GM23338 (cell line): ENCODE data around the gene ANKRD11. TPM values are rescaled to one million over a fixed set of nuclear protein-coding genes. Genes with fewer than 3 reads are reported as not detected.

Experiments
- ATAC-seq: fragments of 200-7000 bp; cut with Tn5 transposase; 3 replicates; pipeline ENCODE4 v1.9.1; 2020
- DNase-seq: peaks from one replicate; pipeline ENCODE4 v3.0.0-alpha.2; 2015; ENCODE audit warnings: low spot score
- H2AFZ ChIP-seq: fragments of 200-600 bp; sonication (generic); 2 replicates; pipeline ENCODE4 v1.8.0; 2016; ENCODE audit warnings: antibody characterized with exemption, mild to moderate bottlenecking, moderate library complexity
- H3F3A ChIP-seq: fragments of 200-600 bp; sonication (generic); replicated peaks from 2 replicates; pipeline ENCODE4 v1.8.0; 2017; ENCODE audit warnings: antibody characterized with exemption, mixed run types, low read depth
- H3K27ac ChIP-seq: fragments of 200-600 bp; sonication (generic); 2 replicates; pipeline ENCODE4 v1.6.1; 2016; ENCODE audit warnings: low read depth
- H3K27me3 ChIP-seq: fragments of 200-600 bp; sonication (generic); 2 replicates; pipeline ENCODE4 v1.8.0; 2016; ENCODE audit warnings: mild to moderate bottlenecking, mixed run types, moderate library complexity; ENCODE audit not compliant: insufficient read depth
- H3K36me3 ChIP-seq: fragments of 200-600 bp; sonication (generic); 2 replicates; pipeline ENCODE4 v1.8.0; 2016; ENCODE audit warnings: mild to moderate bottlenecking; ENCODE audit not compliant: insufficient read depth
- H3K4me1 ChIP-seq: fragments of 200-600 bp; sonication (generic); 2 replicates; pipeline ENCODE4 v1.8.0; 2016; ENCODE audit warnings: mild to moderate bottlenecking, moderate library complexity; ENCODE audit not compliant: insufficient read depth
- H3K4me2 ChIP-seq: fragments of 200-600 bp; sonication (generic); 2 replicates; pipeline ENCODE4 v1.7.1; 2017; ENCODE audit warnings: mixed run types
- H3K4me3 ChIP-seq: fragments of 200-600 bp; sonication (generic); 2 replicates; pipeline ENCODE4 v1.6.1; 2016; ENCODE audit warnings: mixed run types
- H3K79me2 ChIP-seq: fragments of 200-600 bp; sonication (generic); replicated peaks from 2 replicates; pipeline ENCODE4 v1.8.0; 2017; ENCODE audit warnings: mild to moderate bottlenecking; ENCODE audit not compliant: insufficient read depth
- H3K9me2 ChIP-seq: fragments of 200-600 bp; sonication (generic); 2 replicates; pipeline ENCODE4 v1.8.0; 2017; ENCODE audit not compliant: insufficient read depth
- H4K20me1 ChIP-seq: fragments of 200-600 bp; sonication (generic); replicated peaks from 2 replicates; pipeline ENCODE4 v1.8.0; 2017; ENCODE audit warnings: mild to moderate bottlenecking; ENCODE audit not compliant: insufficient read depth
- H3K27ac Mint-ChIP-seq: 2 replicates; pipeline ENCODE4 v1.8.0; 2020; ENCODE audit warnings: inconsistent platforms, mild to moderate bottlenecking, moderate library complexity, mixed read lengths
- H3K27me3 Mint-ChIP-seq: 3 replicates; pipeline ENCODE4 v1.8.0; 2022; ENCODE audit warnings: low read depth, mild to moderate bottlenecking, moderate library complexity, mixed read lengths, inconsistent platforms; ENCODE audit not compliant: insufficient read depth, poor library complexity
- H3K36me3 Mint-ChIP-seq: 3 replicates; pipeline ENCODE4 v1.8.0; 2021; ENCODE audit warnings: low read depth, mild to moderate bottlenecking, inconsistent platforms, moderate library complexity, mixed read lengths
- H3K4me1 Mint-ChIP-seq: 3 replicates; pipeline ENCODE4 v1.8.0; 2020; ENCODE audit warnings: mild to moderate bottlenecking, inconsistent platforms, mixed read lengths
- H3K4me3 Mint-ChIP-seq: 3 replicates; pipeline ENCODE4 v1.8.0; 2021; ENCODE audit warnings: moderate library complexity, mild to moderate bottlenecking, inconsistent platforms, mixed read lengths
- H3K9me3 Mint-ChIP-seq: 3 replicates; pipeline ENCODE4 v1.8.0; 2020; ENCODE audit warnings: moderate library complexity, mild to moderate bottlenecking, inconsistent platforms, mixed read lengths
- CREB1 ChIP-seq: fragments of 250-450 bp; sonication (Bioruptor Pico); IDR thresholded peaks from 2 replicates; pipeline ENCODE4 v1.5.0; 2020; ENCODE audit warnings: low read depth, mild to moderate bottlenecking, moderate library complexity
- CTCF ChIP-seq, 2 experiments: fragments of 200-600 bp in 1 of 2; sonication (generic) in 1 of 2; conservative IDR thresholded peaks; 2 replicates each; pipeline versions ENCODE4 v1.5.1 to v1.6.1; 2016 to 2017; ENCODE audit warnings: antibody characterized with exemption in 2 of 2, low read depth in 2 of 2, mild to moderate bottlenecking in 2 of 2, moderate library complexity in 1 of 2
- EZH2 ChIP-seq: fragments of 200-600 bp; sonication (generic); IDR thresholded peaks from one replicate; pipeline ENCODE4 v1.8.0; 2017; ENCODE audit warnings: antibody characterized with exemption, mild to moderate bottlenecking, low read depth; ENCODE audit not compliant: unreplicated experiment
- EZH2phosphoT487 ChIP-seq: fragments of 200-600 bp; sonication (generic); IDR thresholded peaks from one replicate; pipeline ENCODE4 v1.8.1; 2018; ENCODE audit warnings: antibody characterized with exemption; ENCODE audit not compliant: unreplicated experiment
- JUNB ChIP-seq: IDR thresholded peaks from one replicate; pipeline ENCODE4 v1.6.1; 2016; ENCODE audit warnings: antibody characterized with exemption; ENCODE audit not compliant: unreplicated experiment
- NANOG ChIP-seq: IDR thresholded peaks from 2 replicates; pipeline ENCODE4 v1.6.1; 2016; ENCODE audit warnings: antibody characterized with exemption, borderline replicate concordance
- POLR2AphosphoS5 ChIP-seq: IDR thresholded peaks from 2 replicates; pipeline ENCODE4 v1.6.1; 2016; ENCODE audit warnings: antibody characterized with exemption, low read depth
- REST ChIP-seq: IDR thresholded peaks from one replicate; pipeline ENCODE4 v1.6.1; 2018; ENCODE audit warnings: antibody characterized with exemption; ENCODE audit not compliant: unreplicated experiment
- STAT1 ChIP-seq: IDR thresholded peaks from one replicate; pipeline ENCODE4 v1.6.1; 2016; ENCODE audit warnings: antibody characterized with exemption; ENCODE audit not compliant: unreplicated experiment
- ZNF114 ChIP-seq: fragments of 250-450 bp; sonication (Bioruptor Pico); IDR thresholded peaks from 2 replicates; pipeline ENCODE4 v1.5.0; 2020; ENCODE audit warnings: mild to moderate bottlenecking, moderate library complexity
- ZNF331 ChIP-seq: fragments of 250-450 bp; sonication (Bioruptor Pico); IDR thresholded peaks from 2 replicates; pipeline ENCODE4 v1.5.0; 2020; ENCODE audit warnings: low read depth, mild to moderate bottlenecking, moderate library complexity
- ZNF462 ChIP-seq: fragments of 250-450 bp; sonication (Bioruptor Pico); IDR thresholded peaks from 2 replicates; pipeline ENCODE4 v1.5.0; 2020; ENCODE audit warnings: mild to moderate bottlenecking, moderate library complexity
- polyA plus RNA-seq: library from polyadenylated mRNA; unstranded; fragments of >200 nt; fragmentation: Nextera tagmentation; extraction: Ambion mirVana; gene quantifications from 2 replicates; pipeline ENCODE4 v1.2.1, GENCODE V29; 2016
- total RNA-seq: library from RNA; depleted of rRNA; stranded (reverse); fragments of >200 nt; shearing (Covaris generic); gene quantifications from 2 replicates; pipeline ENCODE4 v1.2.3, GENCODE V29; 2014
- TF ChIP-seq, protein P1 (sequence below): IDR thresholded peaks from 2 replicates; pipeline ENCODE4 v1.6.1; 2016; ENCODE audit warnings: antibody characterized with exemption

ANKRD11 gene
- total and polyA plus RNA-seq, 2 experiments from 2014 or later: 130 to 159 TPM

GRCh38 chr16:89365996-89366395 lies 124.4 kb downstream of the ANKRD11 start:
- peaks cover 49% of the 10 kb centered on the region for H4K20me1 ChIP-seq
- no peaks in the 10 kb centered on the region for H3K36me3 ChIP-seq
- H2AFZ ChIP-seq: no peak overlapping the region
- H3K27me3 ChIP-seq: no peaks in the 10 kb centered on the region
- H3K4me3 ChIP-seq: no peak overlapping the region
- ATAC-seq: no peak
- no peak for DNase-seq
- H3K79me2 ChIP-seq: peaks cover 98% of the 10 kb centered on the region
- TF ChIP-seq NANOG (no peak), EZH2phosphoT487 (no peak), EZH2 (no peak), ZNF331 (CRISPR knock-in tag) (no peak), POLR2AphosphoS5 (no peak), REST (no peak), JUNB (no peak), CTCF (conservative IDR thresholded peaks at IDR 0.05; ENCODE audit: low read depth in 2 of 2) (no peak), STAT1 (no peak), ZNF114 (CRISPR knock-in tag) (no peak), ZNF462 (CRISPR knock-in tag) (no peak), CREB1 (CRISPR knock-in tag) (no peak)
- TF ChIP-seq, protein P1, sequence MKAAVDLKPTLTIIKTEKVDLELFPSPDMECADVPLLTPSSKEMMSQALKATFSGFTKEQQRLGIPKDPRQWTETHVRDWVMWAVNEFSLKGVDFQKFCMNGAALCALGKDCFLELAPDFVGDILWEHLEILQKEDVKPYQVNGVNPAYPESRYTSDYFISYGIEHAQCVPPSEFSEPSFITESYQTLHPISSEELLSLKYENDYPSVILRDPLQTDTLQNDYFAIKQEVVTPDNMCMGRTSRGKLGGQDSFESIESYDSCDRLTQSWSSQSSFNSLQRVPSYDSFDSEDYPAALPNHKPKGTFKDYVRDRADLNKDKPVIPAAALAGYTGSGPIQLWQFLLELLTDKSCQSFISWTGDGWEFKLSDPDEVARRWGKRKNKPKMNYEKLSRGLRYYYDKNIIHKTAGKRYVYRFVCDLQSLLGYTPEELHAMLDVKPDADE: no peak
- Mint-ChIP-seq H3K9me3 (no peaks in the 10 kb centered on the region; the same call in 2 of the 3 replicates), H3K27ac (no peak overlapping the region), H3K4me1 (peaks cover 80% of the 10 kb centered on the region), H3K4me3 (no peak overlapping the region), H3K27me3 (peaks cover 32% of the 10 kb centered on the region), H3K36me3 (peaks cover 3% of the 10 kb centered on the region)
- 0 out of 2 replicates have a peak overlapping the region, but pooled peaks have one; percentile 95 for H3K27ac ChIP-seq
- H3K9me2 ChIP-seq: no peaks in the 10 kb centered on the region
- peaks cover 8% of the 10 kb centered on the region for H3F3A ChIP-seq
- peaks cover 69% of the 10 kb centered on the region for H3K4me1 ChIP-seq
- no peak overlapping the region for H3K4me2 ChIP-seq
